Measurements from ENCODE around the gene LSM2. TPM values are rescaled to one million over a fixed set of nuclear protein-coding genes. Genes with fewer than 3 reads are reported as not detected.

The LSM2 gene
- total RNA-seq, 2 experiments from 2014 or later, result 12.6 to 13.7 TPM

DNA sequence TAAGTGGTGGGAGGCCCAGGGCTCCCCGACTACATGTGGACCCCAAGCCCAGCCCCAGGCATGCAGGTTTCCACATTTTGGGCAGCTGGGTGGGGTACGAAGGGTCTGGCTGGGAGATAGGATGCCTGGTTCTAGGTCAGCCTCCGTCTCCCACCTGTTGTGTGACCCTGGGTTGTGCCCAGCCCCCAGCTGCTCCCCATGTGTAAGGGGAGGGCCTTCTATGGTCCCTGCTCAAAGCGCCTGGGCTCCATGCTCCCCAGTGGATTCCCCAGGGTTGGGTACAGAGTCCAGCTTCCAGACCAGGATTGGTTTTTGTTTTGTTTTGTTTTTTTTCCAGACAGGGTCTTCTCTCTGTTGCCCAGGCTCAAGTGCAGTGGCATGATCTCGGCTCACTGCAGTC, 28.6 kb downstream of the LSM2 start:
- Histone ChIP-seq H3K36me3 (ENCODE audit: insufficient read depth, low read length) (peaks cover 45% of the 10 kb centered on the region), H3K4me3 (ENCODE audit: low read length) (no peak overlapping the region), H3K9me3 (ENCODE audit: control insufficient read depth in 1 of 2, insufficient read depth in 1 of 2, low read length in 2 of 2) (no peaks in the 10 kb centered on the region), H3K27me3 (ENCODE audit: control insufficient read depth in 1 of 2, insufficient read depth in 2 of 2, low read length in 2 of 2) (no peaks in the 10 kb centered on the region), H3K27ac (ENCODE audit: low read depth in 1 of 2, low read length in 2 of 2) (no peak overlapping the region), H3K4me1 (ENCODE audit: insufficient read depth, low read length) (peaks cover 44% of the 10 kb centered on the region)
- Mint-ChIP-seq H3K9me3 (no peaks in the 10 kb centered on the region), H3K4me3 (no peak overlapping the region), H3K27ac (no peak overlapping the region), H3K36me3 (ENCODE audit: low read depth) (peaks cover 35% of the 10 kb centered on the region), H3K4me1 (ENCODE audit: low read depth) (peaks cover 20% of the 10 kb centered on the region), H3K27me3 (no peaks in the 10 kb centered on the region)
- TF ChIP-seq, protein P1, sequence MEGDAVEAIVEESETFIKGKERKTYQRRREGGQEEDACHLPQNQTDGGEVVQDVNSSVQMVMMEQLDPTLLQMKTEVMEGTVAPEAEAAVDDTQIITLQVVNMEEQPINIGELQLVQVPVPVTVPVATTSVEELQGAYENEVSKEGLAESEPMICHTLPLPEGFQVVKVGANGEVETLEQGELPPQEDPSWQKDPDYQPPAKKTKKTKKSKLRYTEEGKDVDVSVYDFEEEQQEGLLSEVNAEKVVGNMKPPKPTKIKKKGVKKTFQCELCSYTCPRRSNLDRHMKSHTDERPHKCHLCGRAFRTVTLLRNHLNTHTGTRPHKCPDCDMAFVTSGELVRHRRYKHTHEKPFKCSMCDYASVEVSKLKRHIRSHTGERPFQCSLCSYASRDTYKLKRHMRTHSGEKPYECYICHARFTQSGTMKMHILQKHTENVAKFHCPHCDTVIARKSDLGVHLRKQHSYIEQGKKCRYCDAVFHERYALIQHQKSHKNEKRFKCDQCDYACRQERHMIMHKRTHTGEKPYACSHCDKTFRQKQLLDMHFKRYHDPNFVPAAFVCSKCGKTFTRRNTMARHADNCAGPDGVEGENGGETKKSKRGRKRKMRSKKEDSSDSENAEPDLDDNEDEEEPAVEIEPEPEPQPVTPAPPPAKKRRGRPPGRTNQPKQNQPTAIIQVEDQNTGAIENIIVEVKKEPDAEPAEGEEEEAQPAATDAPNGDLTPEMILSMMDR (IDR thresholded peaks at IDR 0.05), result no peak
- POLR2A ChIA-PET, result interaction anchor here (1.4 kb wide), 2 partner anchors 12 to 38 kb away, joined by 3 to 4 read pairs; partner anchors contain the start of gene MSH5
- DNase-seq (no peak), ATAC-seq (ENCODE audit: poor library complexity) (no peak)
- CTCF ChIA-PET, result interaction anchor here (1.6 to 2.1 kb wide), 2 partner anchors 8 to 13 kb away, joined by 3 to 5 read pairs; no protein-coding TSS in a partner anchor
- intact Hi-C loops (cut with DNase I, micrococcal nuclease), result no loop called here

- H3K4me3 Mint-ChIP-seq, result no peak overlapping the region
- no peak overlapping the region for H3K27ac ChIP-seq (ENCODE audit: low read depth in 1 of 2, low read length in 2 of 2)
- no peaks in the 10 kb centered on the region for H3K27me3 Mint-ChIP-seq
- H3K27ac Mint-ChIP-seq, result no peak overlapping the region
- ChIA-PET POLR2A (interaction anchor here (0.6 to 1.4 kb wide), 3 partner anchors 12 to 40 kb away, joined by 3 to 4 read pairs (median 4); partner anchors contain the start of gene MSH5), CTCF (interaction anchor here (1.6 to 2.5 kb wide), 3 partner anchors 8 to 19 kb away, joined by 3 to 6 read pairs (median 5); no protein-coding TSS in a partner anchor)
- DNase-seq (no peak), ATAC-seq (ENCODE audit: poor library complexity) (no peak)
- H3K27me3 ChIP-seq (ENCODE audit: control insufficient read depth in 1 of 2, insufficient read depth in 2 of 2, low read length in 2 of 2), result no peaks in the 10 kb centered on the region
- peaks cover 24% of the 10 kb centered on the region for H3K4me1 Mint-ChIP-seq (ENCODE audit: low read depth)
- H3K36me3 ChIP-seq (ENCODE audit: insufficient read depth, low read length), result peaks cover 40% of the 10 kb centered on the region
- peaks cover 49% of the 10 kb centered on the region for H3K4me1 ChIP-seq (ENCODE audit: insufficient read depth, low read length)
- H3K4me3 ChIP-seq (ENCODE audit: low read length), result no peak overlapping the region
- intact Hi-C loops (cut with DNase I, micrococcal nuclease), result no loop called here
- H3K36me3 Mint-ChIP-seq (ENCODE audit: low read depth), result peaks cover 30% of the 10 kb centered on the region
- H3K9me3 Mint-ChIP-seq, result no peaks in the 10 kb centered on the region
- no peaks in the 10 kb centered on the region for H3K9me3 ChIP-seq (ENCODE audit: control insufficient read depth in 1 of 2, insufficient read depth in 1 of 2, low read length in 2 of 2)
- TF ChIP-seq, protein P1 (IDR thresholded peaks at IDR 0.05), result no peak
Observed at GRCh38 chr6:31777667-31778050, 29.1 kb downstream of the LSM2 start.

GRCh38 chr6:31776989-31777666, 29.6 kb downstream of the LSM2 start, which contains the start of gene VWA7:
Gene VWA7 (minus strand): TSS chr6:31777328. CDS start chr6:31776779, 549 bp downstream.
- Mint-ChIP-seq H3K27me3 (no peaks in the 10 kb centered on the region), H3K27ac (no peak within 1 kb of the TSS)
- CTCF ChIA-PET, result interaction anchor here (0.6 to 2.5 kb wide), 4 partner anchors 7 to 19 kb away, joined by 3 to 6 read pairs (median 4); no protein-coding TSS in a partner anchor

More at GRCh38 chr6:31776989-31777666, 29.6 kb downstream of the LSM2 start, which contains the start of gene VWA7:
- intact Hi-C loops (cut with DNase I, micrococcal nuclease), result no loop called here
- Mint-ChIP-seq H3K4me3 (no peak within 1 kb of the TSS), H3K9me3 (no peaks in the 10 kb centered on the region), H3K4me1 (ENCODE audit: low read depth) (peaks cover 29% of the 10 kb centered on the region), H3K36me3 (ENCODE audit: low read depth) (peaks cover 25% of the 10 kb centered on the region)
- Histone ChIP-seq H3K36me3 (ENCODE audit: insufficient read depth, low read length) (peaks cover 35% of the 10 kb centered on the region), H3K4me3 (ENCODE audit: low read length) (peak within 1 kb of the TSS; percentile 31), H3K9me3 (ENCODE audit: control insufficient read depth in 1 of 2, insufficient read depth in 1 of 2, low read length in 2 of 2) (no peaks in the 10 kb centered on the region), H3K27ac (ENCODE audit: low read depth in 1 of 2, low read length in 2 of 2) (no peak within 1 kb of the TSS), H3K4me1 (ENCODE audit: insufficient read depth, low read length) (peaks cover 54% of the 10 kb centered on the region), H3K27me3 (ENCODE audit: control insufficient read depth in 1 of 2, insufficient read depth in 2 of 2, low read length in 2 of 2) (no peaks in the 10 kb centered on the region)
- ATAC-seq (ENCODE audit: poor library complexity) (peak; percentile 81), DNase-seq (peak; percentile 33 to 83 (median 55))
- POLR2A ChIA-PET, result interaction anchor here (0.6 to 1.4 kb wide), 3 partner anchors 11 to 40 kb away, joined by 3 to 4 read pairs (median 4); partner anchors contain the start of gene MSH5
- TF ChIP-seq, protein P1 (IDR thresholded peaks at IDR 0.05), result no peak

Measured in CD4-positive, alpha-beta T cell (primary cell).